Heart right ventricle (tissue), 16 donors: ENCODE data around the gene OR52D1. TPM values are rescaled to one million over a fixed set of nuclear protein-coding genes. Genes with fewer than 3 reads are reported as not detected.

Source experiments
- ATAC-seq, 8 donors: fragments of 200-7000 bp; cut with Tn5 transposase; one replicate each; pipeline ENCODE4 v1.9.1; 2020; ENCODE audit warnings: mild to moderate bottlenecking in 8 of 8, moderate library complexity in 8 of 8, moderate number of reproducible peaks in 1 of 8
- DNase-seq, 2 donors: peaks; one replicate each; pipeline ENCODE4 v3.0.0-alpha.2; 2020
- H3K27ac ChIP-seq, 10 donors: fragments of 200-600 bp; sonication (generic) in 2 of 10; one replicate each; pipeline versions ENCODE4 v1.5.0 to v1.8.0; 2020 to 2022; ENCODE audit warnings: mild to moderate bottlenecking in 3 of 10
- H3K27me3 ChIP-seq, 7 donors: fragments of 200-600 bp; one replicate each; pipeline ENCODE4 v1.8.0; 2021 to 2022; ENCODE audit warnings: mild to moderate bottlenecking in 2 of 7
- H3K36me3 ChIP-seq, 9 donors: fragments of 200-600 bp; sonication (generic) in 1 of 9; one replicate each; pipeline versions ENCODE4 v1.5.0 to v1.8.0; 2020 to 2022; ENCODE audit warnings: mild to moderate bottlenecking in 2 of 9
- H3K4me1 ChIP-seq, 9 donors: fragments of 200-600 bp; sonication (generic) in 1 of 9; one replicate each; pipeline versions ENCODE4 v1.5.0 to v1.8.0; 2020 to 2022; ENCODE audit warnings: mild to moderate bottlenecking in 4 of 9
- H3K4me3 ChIP-seq, 10 donors: fragments of 200-600 bp; sonication (generic) in 2 of 10; one replicate each; pipeline versions ENCODE4 v1.5.0 to v1.8.0; 2020 to 2022; ENCODE audit warnings: mild to moderate bottlenecking in 7 of 10, moderate library complexity in 2 of 10
- H3K9me3 ChIP-seq, 11 donors: fragments of 200-600 bp in 10 of 11; sonication (generic) in 2 of 11; one replicate each; pipeline versions ENCODE4 v1.5.0 to v1.8.0; 2013 to 2022; ENCODE audit warnings: mild to moderate bottlenecking in 2 of 11, control low read depth in 1 of 11, moderate library complexity in 1 of 11
- WGBS, 2 donors: extraction: QIAGEN DNeasy Blood & Tissue Kit; methylation state at CpG; one replicate each; pipeline ENCODE4 v1.1.7; 2013; ENCODE audit warnings: inconsistent platforms in 1 of 2; 5-methylcytosine and 5-hydroxymethylcytosine counted together
- intact Hi-C, 10 donors: fragments of 100-400 bp; cut with DNase I; formaldehyde crosslinking; loops; one replicate each; pipeline versions ENCODE4 v1.11.1 to v1.14.2; 2022
- long read RNA-seq, 3 donors: library from polyadenylated mRNA; unstranded; transcript quantifications; one replicate each; pipeline ENCODE4 v2.0.0, GENCODE V29; 2020 to 2021
- polyA plus RNA-seq, 2 donors: library from polyadenylated mRNA; stranded (reverse); fragments of 200-250 nt; gene quantifications; one replicate each; pipeline ENCODE4 v1.2.3, GENCODE V29; 2013
- total RNA-seq, 10 donors: library from RNA; stranded (reverse); fragmentation: NEBNext Ultra II Directional in 3 of 10; extraction: Animal tissue kit (Norgen Biotek cat#: 25700) in 3 of 10; gene quantifications; one replicate each; pipeline versions ENCODE4 v1.2.1 to v1.2.4, GENCODE V29; 2021 to 2023
- TF ChIP-seq, protein P1 (sequence below), 9 donors: fragments of 200-600 bp; sonication (generic) in 2 of 9; IDR thresholded peaks; one replicate each; pipeline versions ENCODE4 v1.5.0 to v1.8.0; 2021 to 2022; ENCODE audit warnings: antibody characterized with exemption in 9 of 9, mild to moderate bottlenecking in 5 of 9, moderate library complexity in 1 of 9
- donor health status: Arrhythmogenic right ventricular cardiomyopathy.
- donor health status: ischemic (EF 13 %, LVEDD 7.1; RV severe dilation, severe dysfunction).
- donor health status: healthy with polysubstance abuse.
- donor health status: DM: no; HTN: yes; CAD: no.
- donor health status: DM: no; HTN: no; CAD: no.
- donor health status: ischemic (EF 25% LVEDD 6.9; RV normal size, moderate dysfunction).
- donor health status: ischemic (EF 25% LVEDD 5.7; RV mildly dilated, moderate dysfunction).
- donor health status: healthy.
- donor health status: DM: yes; HTN: yes; CAD: no.
- donor health status: Ischemic cardiomyopathy.
- donor health status: ischemic (EF 35%, LVEDD 5.7; RV mildly dilated, moderate dysfunction).
- donor health status: nonischemic (EF 11% LVEDD 7.7; RV severe dilation, severe dysfunction).
- donor health status: DM: yes; HTN: yes; CAD: no.
- donor health status: PGD.
- donor health status: ischemic (EF 29% LVEDD 5.4; RV normal size, mild dysfunction).
- donor health status: nonischemic (EF 23%, LVEDD 6.1; RV moderate dilation, normal function).

The OR52D1 gene
- total RNA-seq (not detected), polyA plus RNA-seq (not detected)
- long read RNA-seq, donor 1 = 0 reads
- long read RNA-seq, donor 2 = 0 reads
- long read RNA-seq, donor 3 = 0 reads

DNA sequence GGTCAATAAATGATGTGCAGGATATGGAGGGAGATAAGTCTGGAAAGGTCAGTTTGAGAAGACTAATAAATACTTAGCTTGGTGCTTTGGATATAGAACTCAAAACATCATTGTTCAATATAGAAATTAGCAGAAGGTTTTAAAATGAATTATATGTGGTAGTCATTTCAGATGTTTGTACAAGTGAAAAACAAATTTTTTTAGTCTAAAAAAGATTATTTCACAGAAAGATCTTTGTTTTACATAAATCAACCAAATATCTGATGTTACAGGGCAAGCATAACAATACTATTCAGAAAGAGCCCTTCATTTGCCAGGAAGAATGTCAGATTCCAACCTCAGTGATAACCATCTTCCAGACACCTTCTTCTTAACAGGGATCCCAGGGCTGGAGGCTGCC, at the start of gene OR52D1:
OR52D1 (plus strand) TSS at position 301 of the 400 bp plus-strand sequence; CDS start at position 323, 22 bp downstream.
- no peaks in the 10 kb centered on the region for H3K36me3 ChIP-seq
- no peak within 1 kb of the TSS for H3K27ac ChIP-seq
- DNase-seq (no peak), ATAC-seq (no peak)
- intact Hi-C loops = loop anchor here in 1 of 10 donors (5.0 kb wide), 1 partner anchor 319 kb away; the partner anchor contains the start of gene OR52N2
- H3K4me1 ChIP-seq = no peaks in the 10 kb centered on the region
- peaks cover 0 to 5% (median 0%) of the 10 kb centered on the region in 7 donors for H3K27me3 ChIP-seq
- H3K9me3 ChIP-seq = no peaks in the 10 kb centered on the region
- H3K4me3 ChIP-seq = no peak within 1 kb of the TSS
- TF ChIP-seq, protein P1, sequence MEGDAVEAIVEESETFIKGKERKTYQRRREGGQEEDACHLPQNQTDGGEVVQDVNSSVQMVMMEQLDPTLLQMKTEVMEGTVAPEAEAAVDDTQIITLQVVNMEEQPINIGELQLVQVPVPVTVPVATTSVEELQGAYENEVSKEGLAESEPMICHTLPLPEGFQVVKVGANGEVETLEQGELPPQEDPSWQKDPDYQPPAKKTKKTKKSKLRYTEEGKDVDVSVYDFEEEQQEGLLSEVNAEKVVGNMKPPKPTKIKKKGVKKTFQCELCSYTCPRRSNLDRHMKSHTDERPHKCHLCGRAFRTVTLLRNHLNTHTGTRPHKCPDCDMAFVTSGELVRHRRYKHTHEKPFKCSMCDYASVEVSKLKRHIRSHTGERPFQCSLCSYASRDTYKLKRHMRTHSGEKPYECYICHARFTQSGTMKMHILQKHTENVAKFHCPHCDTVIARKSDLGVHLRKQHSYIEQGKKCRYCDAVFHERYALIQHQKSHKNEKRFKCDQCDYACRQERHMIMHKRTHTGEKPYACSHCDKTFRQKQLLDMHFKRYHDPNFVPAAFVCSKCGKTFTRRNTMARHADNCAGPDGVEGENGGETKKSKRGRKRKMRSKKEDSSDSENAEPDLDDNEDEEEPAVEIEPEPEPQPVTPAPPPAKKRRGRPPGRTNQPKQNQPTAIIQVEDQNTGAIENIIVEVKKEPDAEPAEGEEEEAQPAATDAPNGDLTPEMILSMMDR (IDR thresholded peaks at IDR 0.05) = no peak

DNA sequence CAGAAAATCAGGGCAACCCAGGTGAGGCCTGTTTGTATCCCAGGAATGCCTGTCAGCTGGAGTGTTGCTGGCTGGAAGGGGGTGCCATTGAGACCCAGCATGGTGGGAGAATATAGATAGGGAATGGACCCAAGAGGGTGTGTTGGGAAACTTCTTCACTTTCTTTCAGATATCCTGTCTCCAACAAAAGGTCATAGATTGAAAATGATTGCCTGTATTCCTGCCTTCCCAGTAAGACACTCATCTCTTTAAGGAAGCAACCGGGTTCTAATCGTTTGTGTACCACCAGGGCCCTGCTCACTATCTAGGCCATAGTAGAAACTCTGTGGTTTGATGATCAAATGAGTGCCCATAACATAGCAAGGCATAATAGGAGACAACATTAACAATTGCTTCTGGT, 47.1 kb upstream of the OR52D1 start, which contains the start of gene OR51I1:
OR51I1 (minus strand) TSS at position 101 of the 400 bp plus-strand sequence; CDS start at position 101, 0 bp downstream.
- Histone ChIP-seq H3K27ac (no peak within 1 kb of the TSS), H3K4me1 (no peaks in the 10 kb centered on the region), H3K36me3 (no peaks in the 10 kb centered on the region), H3K27me3 (no peaks in the 10 kb centered on the region), H3K4me3 (no peak within 1 kb of the TSS), H3K9me3 (no peaks in the 10 kb centered on the region)
- TF ChIP-seq, protein P1 (IDR thresholded peaks at IDR 0.05) = no peak
- WGBS, 2 donors = 27 to 36% methylated on average over 2 of the region's 2 CpGs
- DNase-seq (no peak), ATAC-seq (no peak)
- intact Hi-C loops = no loop called here

DNA sequence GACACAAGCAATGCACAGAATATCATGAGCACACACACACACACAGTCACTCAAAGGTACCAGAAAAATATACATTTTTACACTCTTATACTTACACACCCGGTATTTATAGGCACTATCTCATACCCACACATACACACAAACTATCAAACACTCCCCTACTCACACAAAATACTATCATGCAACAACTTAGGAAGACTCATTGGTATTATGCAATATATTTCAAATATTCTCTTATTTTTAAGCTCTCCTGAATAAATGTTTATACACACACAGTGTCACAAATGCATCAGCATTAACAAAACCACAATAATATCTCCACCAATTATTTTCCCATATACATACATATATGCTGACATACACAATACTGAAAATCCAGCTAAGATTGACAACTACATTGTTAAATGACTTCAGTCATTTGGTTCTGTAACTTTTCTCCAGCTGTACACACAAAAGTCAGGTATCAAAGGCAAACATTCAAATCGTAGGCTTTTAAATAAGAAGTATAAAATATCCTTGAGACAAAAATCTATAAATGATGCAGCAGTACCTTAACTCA, 44.6 kb upstream of the OR52D1 start:
- TF ChIP-seq, protein P1 (IDR thresholded peaks at IDR 0.05) = no peak
- H3K27me3 ChIP-seq = no peaks in the 10 kb centered on the region
- no peak for DNase-seq
- no peaks in the 10 kb centered on the region for H3K4me1 ChIP-seq
- intact Hi-C loops = no loop called here
- H3K36me3 ChIP-seq = no peaks in the 10 kb centered on the region
- H3K27ac ChIP-seq = no peak overlapping the region
- no peak overlapping the region for H3K4me3 ChIP-seq
- no peaks in the 10 kb centered on the region for H3K9me3 ChIP-seq
- ATAC-seq = no peak
- WGBS, 2 donors = 47 to 57% methylated on average over 2 of the region's 2 CpGs

DNA sequence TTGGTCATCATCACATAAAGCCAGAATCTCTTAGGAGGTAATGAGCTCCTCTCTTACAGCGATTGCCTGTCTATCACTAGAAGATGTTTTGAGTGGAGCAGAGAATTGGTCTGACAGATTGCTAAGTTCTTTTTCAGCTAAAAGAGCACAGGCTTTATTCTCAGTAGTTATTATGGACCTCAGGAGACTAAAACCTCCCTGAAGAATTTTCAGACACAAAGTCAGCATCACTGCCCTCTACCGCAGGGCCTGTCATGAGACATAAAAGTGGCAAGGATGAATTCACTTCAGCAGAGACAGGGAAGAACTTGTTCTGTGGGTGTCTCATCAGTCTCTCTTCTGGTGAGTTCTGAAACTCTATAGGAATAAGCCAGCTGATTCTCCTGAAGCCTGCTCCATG, 39.5 kb upstream of the OR52D1 start, which contains the start of gene OR51I2:
OR51I2 (plus strand) TSS at position 301 of the 400 bp plus-strand sequence. CDS start 4,166 bp downstream, outside the sequence.
- intact Hi-C loops = loop anchor here in 1 of 10 donors (2.0 kb wide), 1 partner anchor 14 kb away; no protein-coding TSS in a partner anchor
- 91 to 93% methylated on average over 2 of the region's 2 CpGs for WGBS, 2 donors

More for the DNA sequence above, 39.5 kb upstream of the OR52D1 start, which contains the start of gene OR51I2:
- no peaks in the 10 kb centered on the region for H3K36me3 ChIP-seq
- no peaks in the 10 kb centered on the region for H3K4me1 ChIP-seq
- no peak within 1 kb of the TSS for H3K4me3 ChIP-seq
- ATAC-seq (no peak), DNase-seq (no peak)
- TF ChIP-seq, protein P1 (IDR thresholded peaks at IDR 0.05) = no peak
- H3K27ac ChIP-seq = no peak within 1 kb of the TSS
- no peaks in the 10 kb centered on the region for H3K27me3 ChIP-seq
- no peaks in the 10 kb centered on the region for H3K9me3 ChIP-seq
